GM12878 (cell line): Measurements from ENCODE around the gene AGAP1. TPM values are rescaled to one million over a fixed set of nuclear protein-coding genes. Genes with fewer than 3 reads are reported as not detected.

Experiments
- ATAC-seq: fragments of 200-7000 bp; cut with Tn5 transposase; 3 replicates; pipeline ENCODE4 v1.9.1; 2020; ENCODE audit warnings: mild to moderate bottlenecking, moderate library complexity
- BruUV-seq: library from RNA; stranded (reverse); fragments of 400-500 nt; replicated peaks from 2 replicates; lab custom pipeline; 2021; lab: Mats Ljungman, UMichigan
- CTCF ChIA-PET: fragments of 300-600 bp; sonication (Branson Sonifier 250); formaldehyde crosslinking; extraction: SDS; loops from one replicate; lab custom pipeline; 2021; ENCODE audit warnings: inconsistent platforms; lab: Yijun Ruan, JAX
- POLR2A ChIA-PET: fragments of 350-600 bp; formaldehyde crosslinking; extraction: SDS; loops from one replicate; lab custom pipeline; 2021; ENCODE audit warnings: inconsistent platforms; lab: Charles Lee
- RAD21 ChIA-PET: fragments of 300-600 bp; sonication (Branson Sonifier 250); formaldehyde crosslinking; loops from one replicate; lab custom pipeline; 2023; ENCODE audit warnings: antibody characterized with exemption; ENCODE audit not compliant: unreplicated experiment; lab: Charles Lee
- SMC1A ChIA-PET: fragments of 300-600 bp; sonication (Branson Sonifier 250); formaldehyde crosslinking; loops from one replicate; lab custom pipeline; 2023; ENCODE audit not compliant: unreplicated experiment, uncharacterized antibody; lab: Charles Lee
- DNase-seq: peaks from one replicate; pipeline ENCODE4 v3.0.0-alpha.2; 2011; ENCODE audit warnings: low read depth, low spot score
- FAIRE-seq: peaks from 3 replicates; lab custom pipeline; 2011; peaks lifted over from hg19 to GRCh38; lab: Jason Lieb, UNC
- H2AFZ ChIP-seq: 2 replicates; pipeline ENCODE4 v1.6.0; 2011; ENCODE audit warnings: low read depth, low read length, control low read depth; ENCODE audit not compliant: control insufficient read depth
- H3K27ac ChIP-seq: 2 replicates; pipeline ENCODE4 v1.5.1; 2011; ENCODE audit warnings: control low read depth; ENCODE audit not compliant: control insufficient read depth, insufficient read depth
- H3K27me3 ChIP-seq, 2 experiments: replicated peaks in 1 of 2; 2 replicates each; pipeline versions ENCODE4 v1.6.0 to v1.6.1; 2011; ENCODE audit warnings: low read length in 1 of 2; ENCODE audit not compliant: control insufficient read depth in 2 of 2, insufficient read depth in 2 of 2
- H3K36me3 ChIP-seq, 2 experiments: 2 replicates each; pipeline ENCODE4 v1.5.1; 2011; ENCODE audit warnings: low read length in 1 of 2; ENCODE audit not compliant: control insufficient read depth in 2 of 2, insufficient read depth in 2 of 2
- H3K4me1 ChIP-seq: 2 replicates; pipeline ENCODE4 v1.6.1; 2011; ENCODE audit warnings: mild to moderate bottlenecking, low read length, moderate library complexity, mixed read lengths; ENCODE audit not compliant: control insufficient read depth, insufficient read depth
- H3K4me2 ChIP-seq: 2 replicates; pipeline ENCODE4 v1.6.0; 2011; ENCODE audit warnings: control low read depth; ENCODE audit not compliant: control insufficient read depth, insufficient read depth
- H3K4me3 ChIP-seq: fragments of 200-600 bp; sonication (generic); 2 replicates; pipeline ENCODE4 v1.5.1; 2016
- H3K79me2 ChIP-seq: 2 replicates; pipeline ENCODE4 v1.6.0; 2011; ENCODE audit warnings: low read length; ENCODE audit not compliant: control insufficient read depth, insufficient read depth
- H3K9ac ChIP-seq: 2 replicates; pipeline ENCODE4 v1.8.0; 2011; ENCODE audit warnings: low read length, control low read depth, mixed read lengths; ENCODE audit not compliant: control insufficient read depth, insufficient read depth
- H3K9me3 ChIP-seq: replicated peaks from 3 replicates; pipeline ENCODE4 v1.5.1; 2011; ENCODE audit warnings: mild to moderate bottlenecking, low read length; ENCODE audit not compliant: control insufficient read depth, insufficient read depth
- H4K20me1 ChIP-seq: 2 replicates; pipeline ENCODE4 v1.6.0; 2011; ENCODE audit not compliant: control insufficient read depth, insufficient read depth
- CUX1 ChIP-seq: IDR thresholded peaks from 2 replicates; pipeline ENCODE4 v1.6.1; 2012; ENCODE audit warnings: improper control_type of control experiment, low read depth, low read length; ENCODE audit not compliant: insufficient replicate concordance
- ETV6 ChIP-seq, 2 experiments: fragments of 450-650 bp in 1 of 2; IDR thresholded peaks in 1 of 2; conservative IDR thresholded peaks in 1 of 2; 2 replicates each; pipeline ENCODE4 v1.6.1; 2014; ENCODE audit warnings: antibody characterized with exemption in 1 of 2, borderline replicate concordance in 1 of 2, low read depth in 1 of 2, mild to moderate bottlenecking in 1 of 2, moderate library complexity in 1 of 2
- FOS ChIP-seq: IDR thresholded peaks from 3 replicates; pipeline ENCODE4 v1.6.1; 2011; ENCODE audit warnings: borderline replicate concordance; ENCODE audit not compliant: insufficient read length; ENCODE audit errors: extremely low read depth
- HDAC6 ChIP-seq: fragments of 200-600 bp; sonication (generic); IDR thresholded peaks from one replicate; pipeline ENCODE4 v1.8.0; 2017; ENCODE audit warnings: antibody characterized with exemption; ENCODE audit not compliant: unreplicated experiment
- KAT2A ChIP-seq: conservative IDR thresholded peaks from 2 replicates; pipeline ENCODE4 v1.6.1; 2011; ENCODE audit warnings: low read depth, low read length; ENCODE audit not compliant: control insufficient read depth
- PAX8 ChIP-seq: fragments of 450-650 bp; IDR thresholded peaks from 2 replicates; pipeline ENCODE4 v1.6.1; 2017; ENCODE audit warnings: mild to moderate bottlenecking, moderate library complexity
- POU2F2 ChIP-seq: IDR thresholded peaks from 3 replicates; pipeline ENCODE4 v1.6.1; 2011; ENCODE audit warnings: low read depth, mild to moderate bottlenecking, low read length, borderline replicate concordance
- RBBP5 ChIP-seq: fragments of 200-600 bp; sonication (generic); conservative IDR thresholded peaks from 2 replicates; pipeline ENCODE4 v1.6.1; 2016
- TCF12 ChIP-seq: IDR thresholded peaks from 2 replicates; pipeline ENCODE4 v1.6.1; 2011; ENCODE audit warnings: low read depth, mild to moderate bottlenecking, low read length
- WRNIP1 ChIP-seq: IDR thresholded peaks from 2 replicates; pipeline ENCODE4 v1.6.1; 2011; ENCODE audit warnings: low read depth, low read length, improper control_type of control experiment, borderline replicate concordance
- ZNF384 ChIP-seq: IDR thresholded peaks from 2 replicates; pipeline ENCODE4 v1.6.1; 2012; ENCODE audit warnings: low read depth, mild to moderate bottlenecking, low read length, improper control_type of control experiment, borderline replicate concordance
- ZNF622 ChIP-seq: fragments of 450-650 bp; IDR thresholded peaks from 2 replicates; pipeline ENCODE4 v1.6.1; 2017; ENCODE audit warnings: mild to moderate bottlenecking, inconsistent platforms
- WGBS: methylation state at CpG from one replicate; pipeline ENCODE4 v1.1.6; 2016; ENCODE audit warnings: low lambda C conversion rate; ENCODE audit not compliant: insufficient replicate concordance, insufficient coverage; ENCODE audit errors: missing lambda C conversion rate; 5-methylcytosine and 5-hydroxymethylcytosine counted together
- in situ Hi-C: fragments of 300-500 bp; cut with MboI; formaldehyde crosslinking; loops from 9 replicates; pipeline ENCODE4 v1.14.3; 2018; ENCODE audit warnings: mixed read lengths
- intact Hi-C: fragments of 100-400 bp; cut with micrococcal nuclease; formaldehyde crosslinking; loops from one replicate; pipeline ENCODE4 v1.14.2; 2022; ENCODE audit not compliant: unreplicated experiment
- polyA plus RNA-seq, 11 experiments: library from polyadenylated mRNA; depleted of rRNA in 4 of 11; unstranded in 6 of 11; stranded (reverse) in 5 of 11; fragments of >200 nt; fragmentation: Nextera tagmentation in 4 of 11; fragmentation: Illumina TruSeq in 1 of 11; extraction: Ambion mirVana in 4 of 11; extraction: Trizol in 1 of 11; gene quantifications; 1 replicate in 1 of 11; 2 replicates in 10 of 11; pipeline versions ENCODE4 v1.2.1 to v1.2.3, GENCODE V29; 2011 to 2016; ENCODE audit warnings: inconsistent platforms in 2 of 11, missing spikeins in 2 of 11, low read depth in 1 of 11
- total RNA-seq, 4 experiments: library from RNA; depleted of rRNA in 3 of 4; stranded (reverse); fragments of >200 nt in 3 of 4; fragmentation: Illumina TruSeq in 1 of 4; extraction: Trizol in 1 of 4; gene quantifications; 2 replicates each; pipeline versions ENCODE4 v1.2.1 to v1.2.3, GENCODE V29; 2013 to 2021

AGAP1 gene
- total and polyA plus RNA-seq, 10 of the 15 experiments (the other 5 are each of a cell fraction or from before 2014, with no cell fraction given) = 0.05 to 0.15 (median 0.06) TPM; not detected in 7

GRCh38 chr2:235766278-235766677, 272.4 kb downstream of the AGAP1 start (continued):
- no peak for TF ChIP-seq WRNIP1

- in situ Hi-C loops = no loop called here
- TF ChIP-seq ZNF384 (no peak), RBBP5 (no peak)
- TF ChIP-seq, all 136 proteins: peak for 0
- no peaks in the 10 kb centered on the region for H3K27me3 ChIP-seq
- ChIA-PET POLR2A (no interaction called here), SMC1A (no interaction called here), RAD21 (no interaction called here), CTCF (no interaction called here)
- no peaks in the 10 kb centered on the region for H4K20me1 ChIP-seq
- intact Hi-C loops = no loop called here
- ATAC-seq (no peak), DNase-seq (no peak), FAIRE-seq (no peak)
- H3K4me2 ChIP-seq = no peak overlapping the region
- H3K79me2 ChIP-seq = no peaks in the 10 kb centered on the region
- H3K4me1 ChIP-seq = no peaks in the 10 kb centered on the region
- H2AFZ ChIP-seq = no peak overlapping the region
- H3K9me3 ChIP-seq = no peaks in the 10 kb centered on the region
- 34% methylated on average over 13 of the region's 13 CpGs for WGBS
- H3K27ac ChIP-seq = no peak overlapping the region
- no TSS peak for BruUV-seq
- no peak overlapping the region for H3K9ac ChIP-seq
- H3K4me3 ChIP-seq = no peak overlapping the region
- no peaks in the 10 kb centered on the region for H3K36me3 ChIP-seq
These were observed 274.8 kb downstream of the AGAP1 start for GRCh38 chr2:235768606-235769005.

- H3K36me3 ChIP-seq = no peaks in the 10 kb centered on the region
- ATAC-seq = no peak
- H3K9ac ChIP-seq = no peak overlapping the region
- H3K9me3 ChIP-seq = no peaks in the 10 kb centered on the region
- H3K79me2 ChIP-seq = no peaks in the 10 kb centered on the region
- H3K27ac ChIP-seq = no peak overlapping the region
- H3K4me3 ChIP-seq = no peak overlapping the region
- ChIA-PET RAD21 (no interaction called here), POLR2A (no interaction called here), CTCF (no interaction called here), SMC1A (no interaction called here)
- no peaks in the 10 kb centered on the region for H3K4me1 ChIP-seq
- no peak for FAIRE-seq
- no peak overlapping the region for H2AFZ ChIP-seq
- no peak for DNase-seq
- no peak overlapping the region for H3K4me2 ChIP-seq
- 51% methylated on average over 7 of the region's 7 CpGs for WGBS
- in situ Hi-C loops = no loop called here
- H4K20me1 ChIP-seq = no peaks in the 10 kb centered on the region
- BruUV-seq = no TSS peak
- intact Hi-C loops = no loop called here
- H3K27me3 ChIP-seq = no peaks in the 10 kb centered on the region
- TF ChIP-seq KAT2A (no peak), POU2F2 (no peak), ZNF622 (no peak), ETV6 (conservative IDR thresholded peaks at IDR 0.05 in 1 of 2, IDR thresholded peaks at IDR 0.05 in 1 of 2; ENCODE audit: borderline replicate concordance in 1 of 2, low read depth in 1 of 2) (no peak), FOS (no peak), TCF12 (no peak), HDAC6 (no peak), CUX1 (no peak), PAX8 (no peak), ZNF384 (no peak)
These were observed 275.2 kb downstream of the AGAP1 start for GRCh38 chr2:235769046-235769445.
